ENCODE measurements around the gene MARCHF10.
"Not testable (repeated sequence)": the region's sequence is repeated elsewhere in the genome, so short reads cannot be mapped to it uniquely, and the experiment has no call there.

MARCHF10 gene

GRCh38 chr17:62848334-62848733 is 40.2 kb upstream of the MARCHF10 start:
- Histone ChIP-seq H3K36me3 (ENCODE audit: insufficient read depth, low read length) (no peaks in the 10 kb centered on the region), H3K4me2 (ENCODE audit: low read depth, low read length, poor library complexity, severe bottlenecking) (no peak overlapping the region), H3K4me1 (ENCODE audit: insufficient read depth, low read length, poor library complexity, severe bottlenecking) (no peaks in the 10 kb centered on the region), H3K79me2 (ENCODE audit: insufficient read depth, low read length) (no peaks in the 10 kb centered on the region), H3K9me3 (ENCODE audit: insufficient read depth, low read depth, low read length) (no peaks in the 10 kb centered on the region), H3F3A (ENCODE audit: low read depth) (no peaks in the 10 kb centered on the region), H4K20me1 (ENCODE audit: insufficient read depth, low read length, poor library complexity, severe bottlenecking) (no peaks in the 10 kb centered on the region), H3K9ac (ENCODE audit: low read depth, low read length, poor library complexity, severe bottlenecking) (no peak overlapping the region), H3K4me3 (ENCODE audit: low read length, poor library complexity, severe bottlenecking) (no peak overlapping the region), H2AFZ (ENCODE audit: low read length) (no peak overlapping the region), H3K27me3 (ENCODE audit: insufficient read depth, low read length, poor library complexity, severe bottlenecking) (no peaks in the 10 kb centered on the region), H3K9me2 (replicated peaks; ENCODE audit: low read depth, low read length) (no peaks in the 10 kb centered on the region)
- TF ChIP-seq EZH2phosphoT487 (IDR thresholded peaks at IDR 0.05; ENCODE audit: borderline replicate concordance), result no peak

- Histone ChIP-seq H3K4me1 (ENCODE audit: insufficient read depth, low read length, poor library complexity, severe bottlenecking) (no peaks in the 10 kb centered on the region), H4K20me1 (ENCODE audit: insufficient read depth, low read length, poor library complexity, severe bottlenecking) (no peaks in the 10 kb centered on the region), H3K4me3 (ENCODE audit: low read length, poor library complexity, severe bottlenecking) (no peak overlapping the region), H3K9ac (ENCODE audit: low read depth, low read length, poor library complexity, severe bottlenecking) (no peak overlapping the region), H3K79me2 (ENCODE audit: insufficient read depth, low read length) (no peaks in the 10 kb centered on the region), H3K9me2 (replicated peaks; ENCODE audit: low read depth, low read length) (no peaks in the 10 kb centered on the region), H3K36me3 (ENCODE audit: insufficient read depth, low read length) (no peaks in the 10 kb centered on the region), H2AFZ (ENCODE audit: low read length) (no peak overlapping the region), H3K27me3 (ENCODE audit: insufficient read depth, low read length, poor library complexity, severe bottlenecking) (no peaks in the 10 kb centered on the region), H3K4me2 (ENCODE audit: low read depth, low read length, poor library complexity, severe bottlenecking) (no peak overlapping the region), H3K9me3 (ENCODE audit: insufficient read depth, low read depth, low read length) (no peaks in the 10 kb centered on the region), H3F3A (ENCODE audit: low read depth) (no peaks in the 10 kb centered on the region)
- no peak for TF ChIP-seq CTCF (conservative IDR thresholded peaks at IDR 0.05; ENCODE audit: low read length)
- no peak for TF ChIP-seq EZH2phosphoT487 (IDR thresholded peaks at IDR 0.05; ENCODE audit: borderline replicate concordance)
These were observed 39.3 kb upstream of the MARCHF10 start for GRCh38 chr17:62847426-62847825.

- Histone ChIP-seq H3K9me3 (ENCODE audit: insufficient read depth, low read depth, low read length) (no peaks in the 10 kb centered on the region; the same call in 1 of the 2 replicates), H4K20me1 (ENCODE audit: insufficient read depth, low read length, poor library complexity, severe bottlenecking) (no peaks in the 10 kb centered on the region), H3K4me3 (ENCODE audit: low read length, poor library complexity, severe bottlenecking) (no peak overlapping the region), H3K9me2 (replicated peaks; ENCODE audit: low read depth, low read length) (no peaks in the 10 kb centered on the region), H3K4me1 (ENCODE audit: insufficient read depth, low read length, poor library complexity, severe bottlenecking) (no peaks in the 10 kb centered on the region), H3K9ac (ENCODE audit: low read depth, low read length, poor library complexity, severe bottlenecking) (no peak overlapping the region), H3K4me2 (ENCODE audit: low read depth, low read length, poor library complexity, severe bottlenecking) (no peak overlapping the region), H2AFZ (ENCODE audit: low read length) (no peak overlapping the region), H3F3A (ENCODE audit: low read depth) (no peaks in the 10 kb centered on the region), H3K36me3 (ENCODE audit: insufficient read depth, low read length) (no peaks in the 10 kb centered on the region), H3K79me2 (ENCODE audit: insufficient read depth, low read length) (no peaks in the 10 kb centered on the region), H3K27me3 (ENCODE audit: insufficient read depth, low read length, poor library complexity, severe bottlenecking) (no peaks in the 10 kb centered on the region)
- no peak for TF ChIP-seq EZH2phosphoT487 (IDR thresholded peaks at IDR 0.05; ENCODE audit: borderline replicate concordance)
- no peak for TF ChIP-seq CTCF (conservative IDR thresholded peaks at IDR 0.05; ENCODE audit: low read length)
These were observed 32.8 kb upstream of the MARCHF10 start for GRCh38 chr17:62840871-62841270.

GRCh38 chr17:62833816-62834215 is 25.7 kb upstream of the MARCHF10 start:
- not testable (repeated sequence) for H3K9me3 ChIP-seq (ENCODE audit: insufficient read depth, low read depth, low read length); H3K36me3 ChIP-seq (ENCODE audit: insufficient read depth, low read length); H3K79me2 ChIP-seq (ENCODE audit: insufficient read depth, low read length); H4K20me1 ChIP-seq (ENCODE audit: insufficient read depth, low read length, poor library complexity, severe bottlenecking); H3K27me3 ChIP-seq (ENCODE audit: insufficient read depth, low read length, poor library complexity, severe bottlenecking); H2AFZ ChIP-seq (ENCODE audit: low read length); H3K4me1 ChIP-seq (ENCODE audit: insufficient read depth, low read length, poor library complexity, severe bottlenecking); H3F3A ChIP-seq (ENCODE audit: low read depth); H3K9me2 ChIP-seq (replicated peaks; ENCODE audit: low read depth, low read length); H3K4me2 ChIP-seq (ENCODE audit: low read depth, low read length, poor library complexity, severe bottlenecking); H3K4me3 ChIP-seq (ENCODE audit: low read length, poor library complexity, severe bottlenecking); H3K9ac ChIP-seq (ENCODE audit: low read depth, low read length, poor library complexity, severe bottlenecking)

Data from Loucy (cell line).